Testis (tissue), 2 donors: ENCODE results near the gene DACH1.

Source experiments
- POLR2A ChIP-seq: fragments of 450-650 bp; IDR thresholded peaks from one replicate; pipeline ENCODE4 v1.6.1; 2017; ENCODE audit warnings: antibody characterized with exemption, mild to moderate bottlenecking, moderate library complexity
- TF ChIP-seq, protein P1 (sequence below), 3 experiments: fragments of 450-650 bp in 2 of 3; fragments of 200-600 bp in 1 of 3; sonication (generic) in 1 of 3; IDR thresholded peaks; one replicate each; pipeline ENCODE4 v1.5.1; 2016 to 2019; ENCODE audit warnings: antibody characterized with exemption in 3 of 3, mild to moderate bottlenecking in 2 of 3, moderate library complexity in 1 of 3

GRCh38 chr13:71481046-71481445 lies 386.0 kb downstream of the DACH1 start:
- TF ChIP-seq, protein P1, sequence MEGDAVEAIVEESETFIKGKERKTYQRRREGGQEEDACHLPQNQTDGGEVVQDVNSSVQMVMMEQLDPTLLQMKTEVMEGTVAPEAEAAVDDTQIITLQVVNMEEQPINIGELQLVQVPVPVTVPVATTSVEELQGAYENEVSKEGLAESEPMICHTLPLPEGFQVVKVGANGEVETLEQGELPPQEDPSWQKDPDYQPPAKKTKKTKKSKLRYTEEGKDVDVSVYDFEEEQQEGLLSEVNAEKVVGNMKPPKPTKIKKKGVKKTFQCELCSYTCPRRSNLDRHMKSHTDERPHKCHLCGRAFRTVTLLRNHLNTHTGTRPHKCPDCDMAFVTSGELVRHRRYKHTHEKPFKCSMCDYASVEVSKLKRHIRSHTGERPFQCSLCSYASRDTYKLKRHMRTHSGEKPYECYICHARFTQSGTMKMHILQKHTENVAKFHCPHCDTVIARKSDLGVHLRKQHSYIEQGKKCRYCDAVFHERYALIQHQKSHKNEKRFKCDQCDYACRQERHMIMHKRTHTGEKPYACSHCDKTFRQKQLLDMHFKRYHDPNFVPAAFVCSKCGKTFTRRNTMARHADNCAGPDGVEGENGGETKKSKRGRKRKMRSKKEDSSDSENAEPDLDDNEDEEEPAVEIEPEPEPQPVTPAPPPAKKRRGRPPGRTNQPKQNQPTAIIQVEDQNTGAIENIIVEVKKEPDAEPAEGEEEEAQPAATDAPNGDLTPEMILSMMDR (IDR thresholded peaks at IDR 0.05), result no peak
- TF ChIP-seq POLR2A, result no peak
